GM12873 (cell line): ENCODE measurements around the gene MAP1B.

ENCODE experiments used
- CTCF ChIP-seq: IDR thresholded peaks from 2 replicates; pipeline ENCODE4 v1.5.1; 2012; ENCODE audit warnings: low read depth, mild to moderate bottlenecking, moderate library complexity, low read length, control low read depth; ENCODE audit not compliant: insufficient read depth; ENCODE audit errors: missing control alignments

Gene MAP1B

GRCh38 chr5:72252008-72252407, 144.7 kb downstream of the MAP1B start:
- no peak for TF ChIP-seq CTCF

GRCh38 chr5:72252574-72253155, 145.4 kb downstream of the MAP1B start:
- no peak for TF ChIP-seq CTCF

- no peak for TF ChIP-seq CTCF
Observed at GRCh38 chr5:72255237-72255636, 148.0 kb downstream of the MAP1B start.

GRCh38 chr5:72255670-72256069, 148.4 kb downstream of the MAP1B start:
- no peak for TF ChIP-seq CTCF

- no peak for TF ChIP-seq CTCF
Observed at GRCh38 chr5:72256536-72256935, 149.3 kb downstream of the MAP1B start.
